Myocyte (in vitro differentiated cells): ENCODE data around the gene IL2. TPM values are rescaled to one million over a fixed set of nuclear protein-coding genes. Genes with fewer than 3 reads are reported as not detected.

Experiments
- DNase-seq: peaks from one replicate; pipeline ENCODE4 v3.0.0-alpha.2; 2012; ENCODE audit warnings: low read depth
- polyA plus RNA-seq: library from polyadenylated mRNA; unstranded; fragments of >200 nt; gene quantifications from one replicate; pipeline ENCODE4 v1.2.1, GENCODE V29; 2012; ENCODE audit warnings: missing spikeins
- total RNA-seq: library from RNA; depleted of rRNA; stranded (reverse); fragments of >200 nt; gene quantifications from 2 replicates; pipeline ENCODE4 v1.2.3, GENCODE V29; 2014

IL2 gene
- total RNA-seq = not detected in 2 replicates
- polyA plus RNA-seq = not detected

GRCh38 chr4:122456231-122457116 lies at the start of gene IL2:
IL2 (minus strand) TSS chr4:122456725; CDS start chr4:122456440, 285 bp downstream.
- no peak for DNase-seq

- DNase-seq = no peak
Observed at GRCh38 chr4:122503214-122503613, 46.7 kb upstream of the IL2 start.

- no peak for DNase-seq
Observed at GRCh38 chr4:122500852-122501501, 44.5 kb upstream of the IL2 start.

- DNase-seq = no peak
Observed at GRCh38 chr4:122489061-122489460, 32.5 kb upstream of the IL2 start.

GRCh38 chr4:122483481-122483880 lies 27.0 kb upstream of the IL2 start:
- no peak for DNase-seq

GRCh38 chr4:122481766-122482405 lies 25.4 kb upstream of the IL2 start:
- no peak for DNase-seq

GRCh38 chr4:122480655-122481487 lies 24.3 kb upstream of the IL2 start:
- no peak for DNase-seq

GRCh38 chr4:122479935-122480416 lies 23.5 kb upstream of the IL2 start:
- DNase-seq = peak; percentile 30

- DNase-seq = no peak
Observed at GRCh38 chr4:122476745-122477144, 20.2 kb upstream of the IL2 start.

- no peak for DNase-seq
Observed at GRCh38 chr4:122476126-122476525, 19.6 kb upstream of the IL2 start.

- no peak for DNase-seq
Observed at GRCh38 chr4:122475233-122475632, 18.7 kb upstream of the IL2 start.

GRCh38 chr4:122469457-122469856 lies 12.9 kb upstream of the IL2 start:
- no peak for DNase-seq

GRCh38 chr4:122458625-122459024 lies 2.1 kb upstream of the IL2 start:
- peak; percentile 28 for DNase-seq

- no peak for DNase-seq
Observed at GRCh38 chr4:122453384-122453995, 3.0 kb downstream of the IL2 start.

GRCh38 chr4:122450847-122451246 lies 5.7 kb downstream of the IL2 start:
- DNase-seq = peak; percentile 23

GRCh38 chr4:122434285-122434684 lies 22.2 kb downstream of the IL2 start:
- no peak for DNase-seq

GRCh38 chr4:122431351-122431750 lies 25.2 kb downstream of the IL2 start:
- DNase-seq = no peak

GRCh38 chr4:122423246-122423645 lies 33.3 kb downstream of the IL2 start:
- DNase-seq = no peak

GRCh38 chr4:122412547-122412946 lies 44.0 kb downstream of the IL2 start:
- DNase-seq = no peak

GRCh38 chr4:122403861-122404260 lies 52.7 kb downstream of the IL2 start:
- no peak for DNase-seq
